GM19023 (cell line): ENCODE measurements around the gene TRIM67.
A peak's percentile ranks its signal among the peaks of the same experiment; 100 is the strongest.
"Not testable (repeated sequence)": the region's sequence is repeated elsewhere in the genome, so short reads cannot be mapped to it uniquely, and the experiment has no call there.

Experiments used
- ATAC-seq: cut with Tn5 transposase; IDR thresholded peaks from one replicate; pipeline ENCODE4 v1.9.1; 2021; ENCODE audit warnings: mild to moderate bottlenecking, moderate library complexity; ENCODE audit not compliant: unreplicated experiment

TRIM67 gene

GRCh38 chr1:231201979-231202633 lies 40.2 kb downstream of the TRIM67 start:
- ATAC-seq: no peak

GRCh38 chr1:231203259-231204057 lies 41.6 kb downstream of the TRIM67 start:
- ATAC-seq: no peak

DNA sequence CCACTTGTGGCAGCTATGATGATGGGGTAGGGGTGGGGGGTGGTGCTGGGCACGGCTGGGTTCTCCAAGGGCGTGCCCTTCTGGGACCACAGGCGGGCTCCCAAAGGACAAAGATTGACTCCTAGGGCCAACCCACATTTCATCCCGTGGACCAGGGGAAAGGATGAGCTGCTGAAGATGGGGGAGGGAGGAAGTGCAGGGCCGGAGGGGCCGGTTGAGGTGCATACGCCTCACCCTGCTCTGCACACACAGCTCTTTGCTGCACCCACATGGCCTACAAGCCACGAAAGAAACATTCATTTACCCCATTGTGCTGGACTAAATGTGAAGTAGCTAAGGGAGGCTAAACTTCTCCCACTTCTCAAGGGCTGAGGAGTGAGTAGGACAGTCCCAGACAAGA lies 45.0 kb downstream of the TRIM67 start:
- ATAC-seq: no peak

DNA sequence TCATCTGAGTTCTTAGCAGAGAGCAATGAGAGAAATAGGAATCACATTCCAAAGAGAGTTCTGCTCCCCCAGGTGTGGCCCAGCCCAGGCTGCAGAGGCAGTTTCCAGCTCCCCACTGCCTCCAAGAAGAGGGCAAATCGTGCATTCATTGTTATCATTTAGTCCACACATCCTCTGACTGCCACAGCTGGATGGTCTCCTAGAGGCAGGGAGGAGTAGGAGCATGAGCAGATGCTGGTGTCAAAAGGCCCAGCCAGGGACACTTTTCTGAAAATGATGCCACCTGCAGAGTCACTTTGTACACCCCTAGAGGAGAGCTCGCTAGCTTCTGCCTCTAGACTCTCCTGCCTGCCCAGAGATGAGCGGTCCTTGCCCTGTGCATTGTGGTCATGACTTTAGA lies 45.6 kb downstream of the TRIM67 start:
- ATAC-seq: no peak

GRCh38 chr1:231208980-231209379 lies 47.1 kb downstream of the TRIM67 start:
- no peak for ATAC-seq

- no peak for ATAC-seq
These were observed 47.7 kb downstream of the TRIM67 start for GRCh38 chr1:231209531-231209930.

DNA sequence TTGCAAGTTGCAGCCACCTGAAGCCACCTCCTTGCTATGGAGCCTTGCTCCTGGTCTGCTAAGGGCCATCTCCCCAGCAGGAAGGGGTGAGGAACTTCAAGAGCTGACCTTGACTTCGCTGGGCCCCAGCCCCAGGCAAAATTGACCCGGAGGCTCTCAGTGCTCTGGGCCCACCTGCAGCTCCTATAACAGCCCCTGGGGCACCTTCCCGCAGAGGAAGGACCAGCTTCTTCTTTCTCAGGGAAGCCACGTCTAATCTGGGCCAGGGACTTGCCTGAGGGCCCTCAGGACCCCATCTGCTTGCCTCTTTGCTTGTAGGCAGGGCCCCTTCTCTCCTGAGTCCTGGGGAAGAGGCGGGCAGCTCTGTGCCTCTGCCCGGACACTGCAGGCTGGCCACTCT lies 48.3 kb downstream of the TRIM67 start:
- ATAC-seq: no peak

- peak; percentile 90 for ATAC-seq
These were observed 49.4 kb downstream of the TRIM67 start for GRCh38 chr1:231211005-231211857.

DNA sequence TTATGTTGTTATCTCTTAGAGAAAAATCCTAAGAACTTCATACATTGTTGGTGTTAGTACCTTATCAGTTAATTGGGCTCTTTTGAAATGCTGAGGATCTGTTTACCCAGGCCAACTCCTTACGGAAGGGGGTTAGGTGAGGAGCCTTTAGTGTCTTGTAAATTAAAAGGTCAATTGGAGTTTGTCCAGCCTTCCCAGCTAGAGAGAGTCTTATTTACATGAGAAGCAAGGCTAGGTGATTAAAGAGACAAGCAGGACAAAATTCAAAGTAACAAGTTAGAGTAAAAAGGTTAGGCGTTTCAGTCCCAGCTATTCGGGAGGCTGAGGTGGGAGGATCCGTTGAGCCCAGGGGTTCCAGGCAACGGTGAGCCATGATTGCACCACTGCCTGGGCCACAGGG lies 50.4 kb downstream of the TRIM67 start:
- ATAC-seq: not testable (repeated sequence)

DNA sequence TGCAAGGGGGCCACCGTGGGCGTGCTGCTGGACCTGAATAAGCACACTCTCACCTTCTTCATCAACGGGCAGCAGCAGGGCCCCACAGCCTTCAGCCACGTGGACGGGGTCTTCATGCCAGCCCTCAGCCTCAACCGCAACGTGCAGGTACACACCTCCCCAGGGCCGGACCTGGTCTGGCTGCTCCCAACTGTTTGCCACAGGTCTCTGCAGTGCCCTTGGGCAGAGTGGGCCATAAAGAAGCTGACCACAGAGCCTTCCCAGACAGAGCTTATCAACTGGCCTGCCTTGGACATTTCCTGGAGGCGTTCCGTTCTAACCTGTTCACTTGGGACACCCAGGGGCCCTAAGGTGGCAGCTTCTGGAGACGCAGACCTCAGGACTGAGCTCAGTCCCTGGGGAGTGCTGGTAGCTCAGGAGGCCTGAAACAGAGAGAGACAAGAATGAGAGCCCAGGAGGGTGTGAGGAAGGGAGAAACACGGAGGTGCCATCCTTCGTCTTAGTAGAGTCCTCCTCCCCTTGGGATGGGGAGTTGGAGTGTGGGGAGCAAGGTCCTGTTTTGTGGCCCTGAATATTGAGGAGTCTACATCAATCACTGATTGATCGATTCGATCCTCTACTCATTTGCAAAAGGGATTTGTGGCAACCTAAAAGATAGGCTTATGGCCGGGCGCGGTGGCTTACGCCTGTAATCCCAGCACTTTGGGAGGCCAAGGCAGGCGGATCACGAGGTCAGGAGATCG lies 52.1 kb downstream of the TRIM67 start:
- no peak for ATAC-seq

- ATAC-seq: no peak
These were observed 53.2 kb downstream of the TRIM67 start for GRCh38 chr1:231214918-231215680.

DNA sequence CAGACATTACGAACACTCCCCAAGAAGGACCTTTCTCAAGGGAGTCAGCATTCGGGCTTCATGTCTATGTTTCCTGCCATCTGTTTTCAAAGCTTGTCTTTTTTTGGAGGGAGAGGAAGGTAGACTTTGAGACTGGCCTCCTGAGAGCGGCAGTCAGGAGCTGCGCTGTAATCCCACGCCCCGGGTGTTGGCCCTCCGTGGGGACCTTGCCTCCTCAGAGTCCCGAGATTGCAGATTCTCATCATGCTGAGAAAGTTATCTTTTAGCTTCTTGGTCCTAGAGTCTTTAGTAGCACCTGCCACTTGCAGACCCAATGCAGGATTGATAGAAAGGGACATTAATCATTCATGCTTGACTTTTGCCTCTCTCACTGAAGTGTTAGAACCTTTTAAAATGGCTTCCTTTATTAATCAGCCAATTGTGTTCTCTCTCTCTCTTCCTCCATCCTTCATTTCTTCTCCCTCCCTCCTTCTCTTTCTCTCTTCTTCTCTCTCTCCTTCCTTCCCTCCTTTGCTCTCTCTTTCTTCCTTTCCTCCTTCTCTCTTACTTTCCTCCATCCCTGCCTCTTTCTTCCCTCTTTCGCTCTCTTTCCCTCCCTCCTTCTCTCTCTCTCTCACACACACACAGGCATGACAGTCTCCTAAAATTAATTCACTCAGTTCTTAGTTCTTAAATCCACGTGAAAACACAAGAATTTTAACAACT lies 54.0 kb downstream of the TRIM67 start:
- no peak for ATAC-seq

DNA sequence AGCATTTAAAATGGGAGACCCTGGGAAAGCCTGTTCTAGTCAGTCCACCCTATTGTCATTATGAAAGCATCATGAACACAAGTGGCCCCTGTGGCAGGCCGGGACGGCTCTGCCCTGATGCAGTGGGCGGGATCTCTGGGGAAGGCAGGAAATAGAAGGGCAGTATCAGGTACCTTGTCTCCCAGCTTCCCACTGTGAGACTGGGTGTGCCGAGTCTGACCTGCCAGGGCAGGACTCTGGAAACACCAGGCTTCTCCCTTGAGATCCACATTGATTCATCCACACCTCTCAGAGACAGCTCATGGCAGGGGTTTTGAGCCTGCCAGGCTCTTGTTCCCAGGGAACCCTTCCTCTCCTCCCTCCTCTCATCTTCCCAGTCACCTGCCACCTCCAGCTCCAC lies 54.6 kb downstream of the TRIM67 start:
- ATAC-seq: no peak

DNA sequence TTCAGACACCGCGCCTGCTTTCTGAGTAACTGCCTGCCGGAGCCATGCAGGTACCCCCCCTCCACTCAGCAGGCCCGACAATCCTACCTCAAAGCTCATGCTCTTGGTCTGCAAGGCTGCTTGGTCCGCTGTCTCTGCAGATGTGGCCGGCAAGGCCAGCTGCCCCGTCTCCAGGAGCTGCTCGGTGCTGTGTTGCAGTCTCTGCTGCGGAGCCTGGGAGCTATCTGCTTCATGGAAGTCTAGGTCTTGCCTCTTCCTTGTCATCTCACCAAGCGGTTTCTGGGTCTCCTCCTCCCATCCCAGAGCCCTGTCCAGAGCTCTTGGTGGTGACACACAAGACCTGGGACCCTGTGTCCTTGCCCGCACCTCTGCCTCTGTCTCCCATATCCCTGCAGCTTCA lies 55.2 kb downstream of the TRIM67 start:
- no peak for ATAC-seq

DNA sequence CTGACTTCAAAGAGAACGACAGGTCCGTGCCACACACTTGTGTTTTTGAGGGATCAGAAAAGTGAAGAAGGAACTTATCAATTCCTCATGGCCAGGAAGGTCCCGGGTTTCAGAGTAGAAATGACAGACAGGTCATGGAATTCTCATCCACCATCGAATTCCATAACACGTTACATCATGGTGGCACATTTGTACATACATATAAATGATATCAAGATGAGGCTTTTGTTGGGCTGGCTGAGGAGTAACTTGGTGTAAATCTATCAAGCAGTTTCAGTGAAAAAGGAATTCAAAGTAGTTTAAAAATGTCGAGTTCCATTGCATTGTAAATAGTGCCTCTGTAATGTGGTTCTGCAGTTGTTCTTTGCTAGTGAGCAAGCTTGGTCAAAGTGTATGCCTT lies 56.2 kb downstream of the TRIM67 start:
- ATAC-seq: no peak

DNA sequence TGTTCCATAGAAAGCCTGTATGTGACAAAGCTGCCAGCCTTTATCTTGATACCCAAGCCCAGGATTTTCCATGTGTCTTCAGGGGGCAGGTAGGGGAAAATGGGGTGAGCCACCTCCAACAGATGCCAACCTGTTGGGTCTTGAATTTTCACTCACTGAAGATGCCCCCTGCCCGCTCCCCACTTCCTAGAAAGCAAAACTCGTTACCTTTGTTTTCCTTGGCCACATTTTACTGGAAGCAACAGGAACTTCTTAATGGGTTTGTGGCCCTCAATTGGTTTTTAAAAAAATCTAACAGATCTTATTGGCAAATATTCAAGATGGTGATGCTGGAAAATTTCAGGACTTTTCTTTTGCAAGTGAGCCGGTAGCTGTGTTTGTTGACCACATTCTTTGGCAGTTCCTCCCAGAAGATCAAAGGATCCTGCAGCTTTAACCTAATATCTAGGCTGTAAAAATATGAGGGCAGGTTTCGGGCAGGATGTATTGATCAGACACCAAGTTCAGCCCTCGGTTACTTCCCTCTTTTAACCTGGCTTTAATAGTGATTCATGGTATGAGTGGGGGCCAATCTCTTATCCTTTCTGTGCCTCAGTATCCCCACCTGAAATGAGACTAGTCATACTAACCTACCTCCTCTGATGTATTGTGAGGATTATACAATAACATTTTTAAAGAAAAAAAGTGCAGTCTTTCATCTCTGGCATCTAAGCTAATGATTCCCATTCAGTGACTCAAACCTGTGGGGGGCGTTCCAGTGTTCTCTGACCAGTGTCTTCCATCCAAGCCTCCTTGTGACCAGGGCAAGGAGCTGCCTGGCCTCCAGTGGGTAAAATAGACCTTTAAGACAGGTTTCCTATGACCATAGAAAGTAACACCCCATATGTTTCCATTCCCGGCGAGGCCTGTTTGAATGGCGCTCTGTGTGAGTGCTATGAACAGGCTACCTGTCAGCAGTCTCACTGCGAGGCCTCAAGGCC lies 57.9 kb downstream of the TRIM67 start:
- ATAC-seq: no peak

- no peak for ATAC-seq
These were observed 58.9 kb downstream of the TRIM67 start for GRCh38 chr1:231220801-231221200.

DNA sequence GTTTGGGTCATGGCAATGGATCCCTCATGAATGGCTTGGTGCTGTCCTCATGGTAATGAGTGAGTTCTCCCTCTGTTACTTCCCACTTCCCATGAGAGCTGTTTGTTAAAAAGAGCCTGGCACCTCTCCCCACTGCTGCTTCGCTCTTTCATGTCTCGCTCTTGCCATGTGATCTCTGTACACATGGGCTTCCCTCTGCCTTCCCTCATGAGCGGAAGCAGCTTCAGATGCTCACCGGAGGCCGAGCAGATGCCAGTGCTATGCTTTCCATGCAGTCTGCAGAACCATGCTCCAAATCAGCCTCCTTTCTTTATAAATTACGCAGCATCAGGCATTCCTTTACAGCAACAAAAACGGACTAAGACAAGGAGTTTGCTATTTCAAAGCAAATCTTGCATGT lies 64.3 kb downstream of the TRIM67 start:
- no peak for ATAC-seq
